ENCODE data around the gene MCM10. TPM values are rescaled to one million over a fixed set of nuclear protein-coding genes. Genes with fewer than 3 reads are reported as not detected.

Gene MCM10
- total and polyA plus RNA-seq, 2 of the 4 experiments (the other 2 are of a cell fraction), result 5.4 to 11.8 TPM

- dilution Hi-C loops (cut with HindIII; ENCODE audit: low sequenced_read_pairs, unreplicated experiment), result no loop called here
- ChIA-PET POLR2A (ENCODE audit: unreplicated experiment) (interaction anchor here (0.6 kb wide), 1 partner anchor 198 kb away, joined by 15 read pairs; no protein-coding TSS in a partner anchor), CTCF (no interaction called here)
- Histone ChIP-seq H4K91ac (ENCODE audit: insufficient read depth, low read depth, low read length) (no peak overlapping the region), H2AK9ac (replicated peaks; ENCODE audit: low read depth, low read length, poor library complexity) (no peak overlapping the region), H3K9me1 (ENCODE audit: insufficient read depth, low read length) (no peaks in the 10 kb centered on the region), H3K18ac (ENCODE audit: low read depth, low read length) (no peak overlapping the region), H3K56ac (ENCODE audit: extremely low read depth, insufficient read depth, low read length) (no peak overlapping the region), H4K5ac (ENCODE audit: low read depth, low read length) (no peak overlapping the region), H3K36me3 (ENCODE audit: control insufficient read depth, insufficient read depth, low read length) (peaks cover 14% of the 10 kb centered on the region; the same call in 1 of the 2 replicates), H4K20me1 (ENCODE audit: insufficient read depth, low read length) (no peaks in the 10 kb centered on the region), H3K4me1 (ENCODE audit: control insufficient read depth, insufficient read depth, low read length) (peaks cover 2% of the 10 kb centered on the region; the same call in 1 of the 2 replicates), H2AK5ac (ENCODE audit: low read depth, low read length) (no peak overlapping the region), H3K4me3 (ENCODE audit: insufficient read depth, low read depth, low read length) (no peak overlapping the region), H3K9ac (ENCODE audit: low read depth, low read length) (no peak overlapping the region), H3K4ac (ENCODE audit: low read depth, low read length) (no peak overlapping the region), H3K79me1 (ENCODE audit: low read depth in 1 of 2, low read length in 2 of 2) (no peaks in the 10 kb centered on the region), H3K9me3 (ENCODE audit: control insufficient read depth, insufficient read depth, low read length) (peaks cover 1% of the 10 kb centered on the region; the same call in 1 of the 2 replicates), H3K27me3 (ENCODE audit: control insufficient read depth, insufficient read depth, low read length) (no peaks in the 10 kb centered on the region), H2BK20ac (ENCODE audit: low read depth, low read length) (no peak overlapping the region), H2BK120ac (ENCODE audit: low read depth, low read length) (no peak overlapping the region), H3K27ac (ENCODE audit: insufficient read depth, low read length) (no peak overlapping the region), H2BK15ac (ENCODE audit: low read depth, low read length) (no peak overlapping the region), H2AFZ (replicated peaks; ENCODE audit: low read length, poor library complexity) (no peak overlapping the region), H4K8ac (ENCODE audit: low read depth in 2 of 2, low read length in 2 of 2) (no peak overlapping the region), H2BK5ac (ENCODE audit: low read depth, low read length, poor library complexity, severe bottlenecking) (no peak overlapping the region), H3K14ac (replicated peaks; ENCODE audit: low read depth, low read length) (no peak overlapping the region), H3K23ac (ENCODE audit: low read depth, low read length) (no peak overlapping the region), H3K4me2 (ENCODE audit: low read depth, low read length) (no peak overlapping the region)
- no TSS peak for BruUV-seq (replicated peaks)
- TF ChIP-seq MAFK (IDR thresholded peaks at IDR 0.05; ENCODE audit: low read depth, low read length), result no peak
- no peak for TF ChIP-seq POLR2A (IDR thresholded peaks at IDR 0.05; ENCODE audit: low read depth, low read length)
- no peak for TF ChIP-seq USF2 (IDR thresholded peaks at IDR 0.05; ENCODE audit: low read depth, low read length)
- TF ChIP-seq BHLHE40 (IDR thresholded peaks at IDR 0.05; ENCODE audit: low read depth, low read length), result no peak
- no peak for TF ChIP-seq RFX5 (IDR thresholded peaks at IDR 0.05; ENCODE audit: low read depth, low read length)
- no peak for TF ChIP-seq RCOR1 (IDR thresholded peaks at IDR 0.05; ENCODE audit: insufficient replicate concordance, low read length)
- TF ChIP-seq MXI1 (IDR thresholded peaks at IDR 0.05; ENCODE audit: borderline replicate concordance, low read depth, low read length), result no peak
- no peak for TF ChIP-seq SMC3 (IDR thresholded peaks at IDR 0.05; ENCODE audit: low read depth, low read length)
- no peak for TF ChIP-seq MAZ (IDR thresholded peaks at IDR 0.05; ENCODE audit: borderline replicate concordance, low read depth, low read length)
- TF ChIP-seq, protein P1, sequence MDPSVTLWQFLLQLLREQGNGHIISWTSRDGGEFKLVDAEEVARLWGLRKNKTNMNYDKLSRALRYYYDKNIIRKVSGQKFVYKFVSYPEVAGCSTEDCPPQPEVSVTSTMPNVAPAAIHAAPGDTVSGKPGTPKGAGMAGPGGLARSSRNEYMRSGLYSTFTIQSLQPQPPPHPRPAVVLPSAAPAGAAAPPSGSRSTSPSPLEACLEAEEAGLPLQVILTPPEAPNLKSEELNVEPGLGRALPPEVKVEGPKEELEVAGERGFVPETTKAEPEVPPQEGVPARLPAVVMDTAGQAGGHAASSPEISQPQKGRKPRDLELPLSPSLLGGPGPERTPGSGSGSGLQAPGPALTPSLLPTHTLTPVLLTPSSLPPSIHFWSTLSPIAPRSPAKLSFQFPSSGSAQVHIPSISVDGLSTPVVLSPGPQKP (IDR thresholded peaks at IDR 0.05; ENCODE audit: borderline replicate concordance, low read depth, low read length), result no peak
- no peak for TF ChIP-seq NFE2L2 (IDR thresholded peaks at IDR 0.05; ENCODE audit: low read depth, low read length)
- TF ChIP-seq RAD21 (IDR thresholded peaks at IDR 0.05; ENCODE audit: low read length), result no peak
- TF ChIP-seq FOS (IDR thresholded peaks at IDR 0.05; ENCODE audit: low read depth, low read length), result no peak
- no peak for TF ChIP-seq CEBPB (IDR thresholded peaks at IDR 0.05; ENCODE audit: low read depth, low read length)
- TF ChIP-seq, protein P2, sequence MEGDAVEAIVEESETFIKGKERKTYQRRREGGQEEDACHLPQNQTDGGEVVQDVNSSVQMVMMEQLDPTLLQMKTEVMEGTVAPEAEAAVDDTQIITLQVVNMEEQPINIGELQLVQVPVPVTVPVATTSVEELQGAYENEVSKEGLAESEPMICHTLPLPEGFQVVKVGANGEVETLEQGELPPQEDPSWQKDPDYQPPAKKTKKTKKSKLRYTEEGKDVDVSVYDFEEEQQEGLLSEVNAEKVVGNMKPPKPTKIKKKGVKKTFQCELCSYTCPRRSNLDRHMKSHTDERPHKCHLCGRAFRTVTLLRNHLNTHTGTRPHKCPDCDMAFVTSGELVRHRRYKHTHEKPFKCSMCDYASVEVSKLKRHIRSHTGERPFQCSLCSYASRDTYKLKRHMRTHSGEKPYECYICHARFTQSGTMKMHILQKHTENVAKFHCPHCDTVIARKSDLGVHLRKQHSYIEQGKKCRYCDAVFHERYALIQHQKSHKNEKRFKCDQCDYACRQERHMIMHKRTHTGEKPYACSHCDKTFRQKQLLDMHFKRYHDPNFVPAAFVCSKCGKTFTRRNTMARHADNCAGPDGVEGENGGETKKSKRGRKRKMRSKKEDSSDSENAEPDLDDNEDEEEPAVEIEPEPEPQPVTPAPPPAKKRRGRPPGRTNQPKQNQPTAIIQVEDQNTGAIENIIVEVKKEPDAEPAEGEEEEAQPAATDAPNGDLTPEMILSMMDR (conservative IDR thresholded peaks at IDR 0.05; ENCODE audit: low read depth, low read length), result no peak
- no peak for TF ChIP-seq CHD1 (IDR thresholded peaks at IDR 0.05; ENCODE audit: low read depth, low read length)
- intact Hi-C loops (cut with micrococcal nuclease), result no loop called here
- in situ Hi-C loops (cut with MboI; ENCODE audit: low sequenced_read_pairs), result no loop called here
- ATAC-seq (ENCODE audit: low read depth), result no peak
- no peak for DNase-seq
- WGBS, 2 experiments (ENCODE audit: extremely low coverage in 2 of 2, insufficient read length in 1 of 2), result no CpG with 5 or more reads among the region's 1 CpG
Measured at GRCh38 chr10:13143766-13144165, 17.6 kb upstream of the MCM10 start.

Measured in IMR-90 (cell line).